ENCODE results near the gene PAQR4. TPM values are rescaled to one million over a fixed set of nuclear protein-coding genes. Genes with fewer than 3 reads are reported as not detected.

The PAQR4 gene
- total RNA-seq, 4 donors from 2014 or later = 2.9 to 18.8 (median 8.0) TPM

- H3K4me3 ChIP-seq = no peak within 1 kb of the TSS
- no peaks in the 10 kb centered on the region for H3K9me3 ChIP-seq
- TF ChIP-seq CTCF (IDR thresholded peaks at IDR 0.05) (no peak), POLR2A (IDR thresholded peaks at IDR 0.05) (no peak)
- peaks cover 0 to 38% (median 9%) of the 10 kb centered on the region in 3 donors for H3K4me1 ChIP-seq
- DNase-seq = no peak
- intact Hi-C loops (cut with DNase I) = no loop called here
- 0 to 31% methylated on average over 2 to 3 of the region's 27 CpGs for WGBS, 2 donors
- peaks cover 0 to 95% (median 22%) of the 10 kb centered on the region in 4 donors for H3K27me3 ChIP-seq
- H3K27ac ChIP-seq = no peak within 1 kb of the TSS
- H3K36me3 ChIP-seq = no peaks in the 10 kb centered on the region
These were observed 43.8 kb downstream of the PAQR4 start, which contains the start of gene CLDN9 for GRCh38 chr16:3012828-3013420. Gene CLDN9 (plus strand): TSS chr16:3012923. CDS start chr16:3013363, 440 bp downstream.

- H3K4me3 ChIP-seq = no peak overlapping the region
- H3K27me3 ChIP-seq = peaks cover 0 to 95% (median 24%) of the 10 kb centered on the region in 4 donors
- H3K27ac ChIP-seq = no peak overlapping the region
- TF ChIP-seq POLR2A (IDR thresholded peaks at IDR 0.05) (no peak), CTCF (IDR thresholded peaks at IDR 0.05) (no peak)
- DNase-seq = no peak
- H3K4me1 ChIP-seq = peaks cover 0 to 38% (median 9%) of the 10 kb centered on the region in 3 donors
- 61% methylated on average over 18 of the region's 27 CpGs; no CpG with 5 or more reads in 1 of the 2 donors for WGBS, 2 donors
- H3K9me3 ChIP-seq = no peaks in the 10 kb centered on the region
- intact Hi-C loops (cut with DNase I) = no loop called here
- H3K36me3 ChIP-seq = no peaks in the 10 kb centered on the region
These were observed 44.4 kb downstream of the PAQR4 start for GRCh38 chr16:3013491-3013951.

GRCh38 chr16:3013998-3014690 is 45.0 kb downstream of the PAQR4 start:
- whole genome bisulfite sequencing, 2 donors = 21 to 54% methylated on average over 2 to 4 of the region's 12 CpGs
- peaks cover 0 to 95% (median 24%) of the 10 kb centered on the region in 4 donors for H3K27me3 ChIP-seq
- intact Hi-C loops (cut with DNase I) = no loop called here

GRCh38 chr16:3014971-3015370 is 45.8 kb downstream of the PAQR4 start:
- H3K4me3 ChIP-seq = no peak overlapping the region
- peaks cover 0 to 90% (median 24%) of the 10 kb centered on the region in 4 donors for H3K27me3 ChIP-seq
- H3K36me3 ChIP-seq = no peaks in the 10 kb centered on the region
- TF ChIP-seq CTCF (IDR thresholded peaks at IDR 0.05) = no peak
- TF ChIP-seq POLR2A (IDR thresholded peaks at IDR 0.05) = no peak
- H3K4me1 ChIP-seq = peaks cover 4 to 37% (median 6%) of the 10 kb centered on the region in 3 donors
- intact Hi-C loops (cut with DNase I) = no loop called here
- H3K9me3 ChIP-seq = no peaks in the 10 kb centered on the region
- 76 to 95% methylated on average over 6 of the region's 6 CpGs for WGBS, 2 donors
- no peak overlapping the region for H3K27ac ChIP-seq
- no peak for DNase-seq

More at GRCh38 chr16:3013998-3014690, 45.0 kb downstream of the PAQR4 start:
- TF ChIP-seq CTCF (IDR thresholded peaks at IDR 0.05) (no peak), POLR2A (IDR thresholded peaks at IDR 0.05) (no peak)
- Histone ChIP-seq H3K4me3 (no peak overlapping the region), H3K27ac (no peak overlapping the region), H3K4me1 (peaks cover 0 to 37% (median 9%) of the 10 kb centered on the region in 3 donors), H3K36me3 (no peaks in the 10 kb centered on the region), H3K9me3 (no peaks in the 10 kb centered on the region)
- no peak for DNase-seq

All from esophagus squamous epithelium (tissue), 5 donors.